Measurements from ENCODE around the gene CRKL.

DNA sequence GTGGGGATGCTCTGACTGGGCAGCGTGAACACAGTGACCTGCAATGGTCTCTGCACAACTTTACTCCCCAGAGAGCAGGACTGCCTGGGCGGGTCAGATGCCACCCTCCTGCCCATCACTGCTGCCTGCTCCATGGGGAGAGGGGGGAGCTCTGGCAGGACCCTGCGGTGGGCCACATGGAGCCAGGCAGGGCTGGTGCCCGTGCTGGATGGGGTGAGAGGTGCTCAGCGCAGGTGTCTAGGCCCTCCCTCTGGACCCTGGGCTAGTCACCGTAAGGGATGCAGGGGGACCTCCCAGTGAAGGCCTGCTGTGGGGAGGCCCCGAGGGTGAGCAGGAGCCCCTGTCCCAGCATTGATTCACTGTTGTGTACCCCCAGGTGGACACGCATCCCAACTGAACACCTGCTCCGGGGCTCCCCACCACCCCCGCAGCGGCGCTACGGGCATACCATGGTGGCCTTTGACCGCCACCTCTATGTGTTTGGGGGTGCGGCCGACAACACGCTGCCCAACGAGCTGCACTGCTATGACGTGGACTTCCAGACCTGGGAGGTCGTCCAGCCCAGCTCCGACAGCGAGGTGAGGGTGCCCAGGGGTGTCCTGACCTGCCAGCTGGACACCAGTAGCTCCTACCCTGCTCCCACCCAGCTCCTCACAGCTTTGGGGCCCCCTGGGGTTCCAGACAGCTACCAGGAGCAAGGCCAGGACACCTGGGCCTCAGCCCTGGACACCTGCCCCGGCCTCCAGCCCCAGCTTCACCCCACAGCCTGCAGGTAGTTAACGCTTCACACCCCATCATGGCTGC, 74.2 kb downstream of the CRKL start:
- TF ChIP-seq TAF1 (IDR thresholded peaks at IDR 0.05; ENCODE audit: low read depth) (no peak), EGR1 (IDR thresholded peaks at IDR 0.05) (no peak), YY1 (IDR thresholded peaks at IDR 0.05; ENCODE audit: low read depth) (no peak), ZBTB7A (IDR thresholded peaks at IDR 0.05; ENCODE audit: low read depth) (no peak)
